HG02610 (cell line): Measurements from ENCODE around the gene MACROD1.

Source experiments
- ATAC-seq: cut with Tn5 transposase; IDR thresholded peaks from one replicate; pipeline ENCODE4 v1.9.1; 2021; ENCODE audit warnings: mild to moderate bottlenecking, moderate library complexity; ENCODE audit not compliant: unreplicated experiment

MACROD1 gene

GRCh38 chr11:64039012-64039665, 126.8 kb downstream of the MACROD1 start:
- no peak for ATAC-seq

- ATAC-seq, result no peak
Measured at GRCh38 chr11:64038500-64038899, 127.4 kb downstream of the MACROD1 start.

GRCh38 chr11:64037027-64037634, 128.8 kb downstream of the MACROD1 start:
- ATAC-seq, result no peak

GRCh38 chr11:64036087-64037026, 129.6 kb downstream of the MACROD1 start:
- no peak for ATAC-seq

GRCh38 chr11:64035576-64035975, 130.3 kb downstream of the MACROD1 start, which contains the start of gene FLRT1:
Gene FLRT1, plus strand, starts transcription at chr11:64035931. Its CDS starts 80,337 bp downstream, at chr11:64116268.
- ATAC-seq, result no peak

GRCh38 chr11:64035081-64035524, 130.8 kb downstream of the MACROD1 start:
- ATAC-seq, result no peak

GRCh38 chr11:64034411-64034811, 131.5 kb downstream of the MACROD1 start:
- no peak for ATAC-seq

GRCh38 chr11:64032050-64032449, 133.9 kb downstream of the MACROD1 start:
- no peak for ATAC-seq

GRCh38 chr11:64031001-64031400, 134.9 kb downstream of the MACROD1 start:
- ATAC-seq, result no peak

- no peak for ATAC-seq
Measured at GRCh38 chr11:64029773-64030172, 136.1 kb downstream of the MACROD1 start.

- ATAC-seq, result no peak
Measured at GRCh38 chr11:64028398-64029115, 137.4 kb downstream of the MACROD1 start.

GRCh38 chr11:64027651-64028397, 138.1 kb downstream of the MACROD1 start:
- ATAC-seq, result no peak

GRCh38 chr11:64026575-64027205, 139.2 kb downstream of the MACROD1 start:
- no peak for ATAC-seq

- ATAC-seq, result no peak
Measured at GRCh38 chr11:64025205-64025604, 140.7 kb downstream of the MACROD1 start.

- no peak for ATAC-seq
Measured at GRCh38 chr11:64023712-64024710, 141.9 kb downstream of the MACROD1 start.

- no peak for ATAC-seq
Measured at GRCh38 chr11:64022125-64022784, 143.7 kb downstream of the MACROD1 start.

- no peak for ATAC-seq
Measured at GRCh38 chr11:64021757-64022093, 144.2 kb downstream of the MACROD1 start.
